ENCODE data around the gene HRH1.

HRH1 gene

GRCh38 chr3:11134794-11135193 is 19.5 kb upstream of the HRH1 start:
- no peak overlapping the region for H3K4me3 Mint-ChIP-seq
- H3K9me3 Mint-ChIP-seq: no peaks in the 10 kb centered on the region
- H3K27ac Mint-ChIP-seq: no peak overlapping the region
- H3K27me3 Mint-ChIP-seq (ENCODE audit: low read depth): peaks cover 16% of the 10 kb centered on the region
- no peaks in the 10 kb centered on the region for H3K36me3 Mint-ChIP-seq (ENCODE audit: low read depth)
- H3K4me1 Mint-ChIP-seq (ENCODE audit: low read depth): peaks cover 3% of the 10 kb centered on the region

GRCh38 chr3:11136116-11136515 is 18.2 kb upstream of the HRH1 start:
- Mint-ChIP-seq H3K36me3 (ENCODE audit: low read depth) (no peaks in the 10 kb centered on the region), H3K27me3 (ENCODE audit: low read depth) (peaks cover 21% of the 10 kb centered on the region), H3K4me1 (ENCODE audit: low read depth) (peaks cover 16% of the 10 kb centered on the region), H3K4me3 (no peak overlapping the region), H3K27ac (no peak overlapping the region), H3K9me3 (no peaks in the 10 kb centered on the region)

- Mint-ChIP-seq H3K4me3 (no peak overlapping the region), H3K9me3 (no peaks in the 10 kb centered on the region), H3K27me3 (ENCODE audit: low read depth) (peaks cover 21% of the 10 kb centered on the region), H3K4me1 (ENCODE audit: low read depth) (peaks cover 17% of the 10 kb centered on the region), H3K36me3 (ENCODE audit: low read depth) (no peaks in the 10 kb centered on the region), H3K27ac (no peak overlapping the region)
Observed at GRCh38 chr3:11136830-11137626, 17.3 kb upstream of the HRH1 start.

- no peak overlapping the region for H3K27ac Mint-ChIP-seq
Observed at GRCh38 chr3:11137627-11137959, 16.7 kb upstream of the HRH1 start.

GRCh38 chr3:11138371-11138770 is 15.9 kb upstream of the HRH1 start:
- peaks cover 17% of the 10 kb centered on the region for H3K4me1 Mint-ChIP-seq (ENCODE audit: low read depth)
- peaks cover 2% of the 10 kb centered on the region for H3K36me3 Mint-ChIP-seq (ENCODE audit: low read depth)
- no peak overlapping the region for H3K27ac Mint-ChIP-seq
- no peaks in the 10 kb centered on the region for H3K9me3 Mint-ChIP-seq
- H3K4me3 Mint-ChIP-seq: no peak overlapping the region
- H3K27me3 Mint-ChIP-seq (ENCODE audit: low read depth): peaks cover 26% of the 10 kb centered on the region

More at GRCh38 chr3:11137627-11137959, 16.7 kb upstream of the HRH1 start:
- Mint-ChIP-seq H3K4me1 (ENCODE audit: low read depth) (peaks cover 17% of the 10 kb centered on the region), H3K27me3 (ENCODE audit: low read depth) (peaks cover 22% of the 10 kb centered on the region), H3K4me3 (no peak overlapping the region), H3K36me3 (ENCODE audit: low read depth) (peaks cover 2% of the 10 kb centered on the region), H3K9me3 (no peaks in the 10 kb centered on the region)

- Mint-ChIP-seq H3K27ac (peak overlapping the region; percentile 86), H3K4me1 (ENCODE audit: low read depth) (peaks cover 17% of the 10 kb centered on the region), H3K36me3 (ENCODE audit: low read depth) (peaks cover 2% of the 10 kb centered on the region), H3K27me3 (ENCODE audit: low read depth) (peaks cover 34% of the 10 kb centered on the region), H3K9me3 (no peaks in the 10 kb centered on the region), H3K4me3 (peak overlapping the region; percentile 72)
Observed at GRCh38 chr3:11140030-11140712, 14.1 kb upstream of the HRH1 start.

- Mint-ChIP-seq H3K9me3 (no peaks in the 10 kb centered on the region), H3K36me3 (ENCODE audit: low read depth) (peaks cover 2% of the 10 kb centered on the region), H3K27me3 (ENCODE audit: low read depth) (peaks cover 40% of the 10 kb centered on the region), H3K27ac (peak overlapping the region; percentile 86), H3K4me3 (peak overlapping the region; percentile 72), H3K4me1 (ENCODE audit: low read depth) (peaks cover 17% of the 10 kb centered on the region)
Observed at GRCh38 chr3:11140713-11141104, 13.6 kb upstream of the HRH1 start.

- H3K4me3 Mint-ChIP-seq: no peak overlapping the region
- no peaks in the 10 kb centered on the region for H3K9me3 Mint-ChIP-seq
- H3K27ac Mint-ChIP-seq: no peak overlapping the region
- peaks cover 2% of the 10 kb centered on the region for H3K36me3 Mint-ChIP-seq (ENCODE audit: low read depth)
- H3K27me3 Mint-ChIP-seq (ENCODE audit: low read depth): peaks cover 46% of the 10 kb centered on the region
- peaks cover 17% of the 10 kb centered on the region for H3K4me1 Mint-ChIP-seq (ENCODE audit: low read depth)
Observed at GRCh38 chr3:11143476-11143875, 10.8 kb upstream of the HRH1 start.

GRCh38 chr3:11144996-11145395 is 9.3 kb upstream of the HRH1 start:
- Mint-ChIP-seq H3K4me3 (no peak overlapping the region), H3K9me3 (no peaks in the 10 kb centered on the region), H3K27ac (no peak overlapping the region), H3K27me3 (ENCODE audit: low read depth) (peaks cover 51% of the 10 kb centered on the region), H3K4me1 (ENCODE audit: low read depth) (peaks cover 13% of the 10 kb centered on the region), H3K36me3 (ENCODE audit: low read depth) (peaks cover 2% of the 10 kb centered on the region)

GRCh38 chr3:11145888-11146287 is 8.4 kb upstream of the HRH1 start:
- H3K27ac Mint-ChIP-seq: no peak overlapping the region
- H3K9me3 Mint-ChIP-seq: no peaks in the 10 kb centered on the region
- peaks cover 4% of the 10 kb centered on the region for H3K4me1 Mint-ChIP-seq (ENCODE audit: low read depth)
- no peak overlapping the region for H3K4me3 Mint-ChIP-seq
- peaks cover 2% of the 10 kb centered on the region for H3K36me3 Mint-ChIP-seq (ENCODE audit: low read depth)
- H3K27me3 Mint-ChIP-seq (ENCODE audit: low read depth): peaks cover 51% of the 10 kb centered on the region

- peaks cover 2% of the 10 kb centered on the region for H3K36me3 Mint-ChIP-seq (ENCODE audit: low read depth)
- H3K27me3 Mint-ChIP-seq (ENCODE audit: low read depth): peaks cover 61% of the 10 kb centered on the region
- H3K27ac Mint-ChIP-seq: no peak overlapping the region
- H3K9me3 Mint-ChIP-seq: no peaks in the 10 kb centered on the region
- H3K4me3 Mint-ChIP-seq: no peak overlapping the region
- no peaks in the 10 kb centered on the region for H3K4me1 Mint-ChIP-seq (ENCODE audit: low read depth)
Observed at GRCh38 chr3:11146773-11147660, 7.3 kb upstream of the HRH1 start.

- Mint-ChIP-seq H3K27ac (no peak overlapping the region), H3K36me3 (ENCODE audit: low read depth) (no peaks in the 10 kb centered on the region), H3K4me3 (no peak overlapping the region), H3K4me1 (ENCODE audit: low read depth) (peaks cover 6% of the 10 kb centered on the region), H3K27me3 (ENCODE audit: low read depth) (peaks cover 74% of the 10 kb centered on the region), H3K9me3 (no peaks in the 10 kb centered on the region)
Observed at GRCh38 chr3:11150256-11150655, 4.0 kb upstream of the HRH1 start.

- Mint-ChIP-seq H3K4me1 (ENCODE audit: low read depth) (peaks cover 8% of the 10 kb centered on the region), H3K9me3 (no peaks in the 10 kb centered on the region), H3K4me3 (no peak overlapping the region), H3K27ac (no peak overlapping the region), H3K27me3 (ENCODE audit: low read depth) (peaks cover 78% of the 10 kb centered on the region), H3K36me3 (ENCODE audit: low read depth) (no peaks in the 10 kb centered on the region)
Observed at GRCh38 chr3:11152301-11152700, 2.0 kb upstream of the HRH1 start.

GRCh38 chr3:11154953-11155325 is 646 bp downstream of the HRH1 start:
- no peak overlapping the region for H3K27ac Mint-ChIP-seq
- H3K4me3 Mint-ChIP-seq: peak overlapping the region; percentile 31

More at GRCh38 chr3:11154953-11155325, 646 bp downstream of the HRH1 start:
- no peaks in the 10 kb centered on the region for H3K9me3 Mint-ChIP-seq
- H3K4me1 Mint-ChIP-seq (ENCODE audit: low read depth): peaks cover 8% of the 10 kb centered on the region
- peaks cover 86% of the 10 kb centered on the region for H3K27me3 Mint-ChIP-seq (ENCODE audit: low read depth)
- no peaks in the 10 kb centered on the region for H3K36me3 Mint-ChIP-seq (ENCODE audit: low read depth)

All from T-helper 1 cell treated with Interleukin-12 subunit alpha and Interleukin-12 subunit beta and Interleukin-4 antibody, amounts not matched to agents 30 μg/mL and 1 μg/mL, for 36 hours (primary cell).